ENCODE data around the gene MARK1. TPM values are rescaled to one million over a fixed set of nuclear protein-coding genes. Genes with fewer than 3 reads are reported as not detected.

The MARK1 gene
- polyA plus RNA-seq (2012; ENCODE audit: insufficient read depth, insufficient read length, low read depth), result not detected

GRCh38 chr1:220527908-220528678 lies at the start of gene MARK1:
MARK1 (plus strand) TSS chr1:220528136; CDS start chr1:220528823, 687 bp downstream.
- Histone ChIP-seq H3K9me3 (no peaks in the 10 kb centered on the region), H3K4me1 (no peaks in the 10 kb centered on the region), H3K27me3 (peaks cover 73% of the 10 kb centered on the region), H3K36me3 (no peaks in the 10 kb centered on the region), H3K4me3 (ENCODE audit: low read depth, low read length) (peak within 1 kb of the TSS; percentile 54)
- peak; percentile 45 for DNase-seq
- TF ChIP-seq CTCF (IDR thresholded peaks at IDR 0.05; ENCODE audit: low read depth, low read length), result no peak

GRCh38 chr1:220483700-220484099 lies 44.2 kb upstream of the MARK1 start:
- TF ChIP-seq CTCF (IDR thresholded peaks at IDR 0.05; ENCODE audit: low read depth, low read length), result no peak
- no peak overlapping the region for H3K4me3 ChIP-seq (ENCODE audit: low read depth, low read length)
- H3K9me3 ChIP-seq, result no peaks in the 10 kb centered on the region
- H3K4me1 ChIP-seq, result no peaks in the 10 kb centered on the region
- no peaks in the 10 kb centered on the region for H3K27me3 ChIP-seq
- DNase-seq, result no peak
- no peaks in the 10 kb centered on the region for H3K36me3 ChIP-seq

- no peak overlapping the region for H3K4me3 ChIP-seq (ENCODE audit: low read depth, low read length)
- H3K36me3 ChIP-seq, result no peaks in the 10 kb centered on the region
- H3K4me1 ChIP-seq, result no peaks in the 10 kb centered on the region
- no peaks in the 10 kb centered on the region for H3K9me3 ChIP-seq
- no peaks in the 10 kb centered on the region for H3K27me3 ChIP-seq
- no peak for TF ChIP-seq CTCF (IDR thresholded peaks at IDR 0.05; ENCODE audit: low read depth, low read length)
- DNase-seq, result no peak
Measured at GRCh38 chr1:220484135-220484534, 43.8 kb upstream of the MARK1 start.

- Histone ChIP-seq H3K36me3 (no peaks in the 10 kb centered on the region), H3K27me3 (no peaks in the 10 kb centered on the region), H3K4me3 (ENCODE audit: low read depth, low read length) (no peak overlapping the region), H3K4me1 (no peaks in the 10 kb centered on the region), H3K9me3 (no peaks in the 10 kb centered on the region)
- TF ChIP-seq CTCF (IDR thresholded peaks at IDR 0.05; ENCODE audit: low read depth, low read length), result no peak
- no peak for DNase-seq
Measured at GRCh38 chr1:220485131-220485530, 42.8 kb upstream of the MARK1 start.

GRCh38 chr1:220485791-220486190 lies 42.1 kb upstream of the MARK1 start:
- no peaks in the 10 kb centered on the region for H3K4me1 ChIP-seq
- no peak overlapping the region for H3K4me3 ChIP-seq (ENCODE audit: low read depth, low read length)
- H3K27me3 ChIP-seq, result no peaks in the 10 kb centered on the region
- TF ChIP-seq CTCF (IDR thresholded peaks at IDR 0.05; ENCODE audit: low read depth, low read length), result no peak
- no peaks in the 10 kb centered on the region for H3K9me3 ChIP-seq
- no peak for DNase-seq
- no peaks in the 10 kb centered on the region for H3K36me3 ChIP-seq

- H3K4me3 ChIP-seq (ENCODE audit: low read depth, low read length), result no peak overlapping the region
- no peak for DNase-seq
- TF ChIP-seq CTCF (IDR thresholded peaks at IDR 0.05; ENCODE audit: low read depth, low read length), result no peak
- no peaks in the 10 kb centered on the region for H3K36me3 ChIP-seq
- H3K27me3 ChIP-seq, result no peaks in the 10 kb centered on the region
- H3K4me1 ChIP-seq, result no peaks in the 10 kb centered on the region
- H3K9me3 ChIP-seq, result no peaks in the 10 kb centered on the region
Measured at GRCh38 chr1:220487297-220487820, 40.6 kb upstream of the MARK1 start.
